HCT116 (cell line): ENCODE measurements around the gene RELB. TPM values are rescaled to one million over a fixed set of nuclear protein-coding genes. Genes with fewer than 3 reads are reported as not detected.
A peak's percentile ranks its signal among the peaks of the same experiment; 100 is the strongest.

ENCODE experiments used
- ATAC-seq: fragments of 200-7000 bp; cut with Tn5 transposase; 2 replicates; pipeline ENCODE4 v1.9.1; 2020; ENCODE audit warnings: mild to moderate bottlenecking, moderate library complexity
- BruUV-seq: library from RNA; stranded (reverse); fragments of 400-500 nt; replicated peaks from 2 replicates; lab custom pipeline; 2021; lab: Mats Ljungman, UMichigan
- CTCF ChIA-PET: fragments of 300-600 bp; sonication (Branson Sonifier 250); formaldehyde crosslinking; loops from one replicate; lab custom pipeline; 2021; ENCODE audit warnings: antibody characterized with exemption; lab: Charles Lee
- POLR2A ChIA-PET: fragments of 300-600, 350-600 bp; sonication (Branson Sonifier 250); formaldehyde crosslinking; loops from one replicate; lab custom pipeline; 2021; ENCODE audit warnings: antibody characterized with exemption; lab: Charles Lee
- RAD21 ChIA-PET, 2 experiments: fragments of 300-600 bp; sonication (Branson Sonifier 250); formaldehyde crosslinking; loops; one replicate each; lab custom pipeline; 2023; ENCODE audit warnings: low total read pairs in 2 of 2; ENCODE audit not compliant: uncharacterized antibody in 2 of 2, unreplicated experiment in 2 of 2, low non-redundant PET in 1 of 2; lab: Charles Lee
- DNase-seq: peaks from one replicate; pipeline ENCODE4 v3.0.0-alpha.2; 2010; ENCODE audit warnings: low read depth, low spot score
- H2AFZ ChIP-seq: fragments of 200-600 bp; shearing (Covaris generic), sonication (generic); 2 replicates; pipeline ENCODE4 v1.6.1; 2017; ENCODE audit warnings: low read depth, mixed run types, mixed read lengths, antibody characterized with exemption, low read length; ENCODE audit not compliant: poor library complexity, severe bottlenecking
- H3K27ac ChIP-seq: 2 replicates; pipeline ENCODE4 v1.5.1; 2012; ENCODE audit warnings: low read depth, low read length
- H3K27me3 ChIP-seq: fragments of 200-600 bp; sonication (generic); 2 replicates; pipeline ENCODE4 v1.6.1; 2016; ENCODE audit warnings: mixed run types, low read length, mixed read lengths; ENCODE audit not compliant: insufficient read depth
- H3K36me3 ChIP-seq, 2 experiments: fragments of 200-500 bp in 1 of 2; fragments of 200-600 bp in 1 of 2; sonication (Bioruptor generic) in 1 of 2; sonication (generic) in 1 of 2; 2 replicates each; pipeline versions ENCODE4 v1.5.1 to v1.6.1; 2014 to 2016; ENCODE audit warnings: low read length in 2 of 2, inconsistent platforms in 1 of 2, mixed read lengths in 1 of 2, mixed run types in 1 of 2; ENCODE audit not compliant: insufficient read depth in 2 of 2, control insufficient read depth in 1 of 2
- H3K4me1 ChIP-seq, 2 experiments: fragments of 200-600 bp in 1 of 2; sonication (generic) in 1 of 2; 2 replicates each; pipeline versions ENCODE4 v1.5.1 to v1.6.1; 2012 to 2017; ENCODE audit warnings: low read length in 2 of 2, inconsistent platforms in 1 of 2, mild to moderate bottlenecking in 1 of 2, mixed read lengths in 1 of 2, mixed run types in 1 of 2, moderate library complexity in 1 of 2; ENCODE audit not compliant: insufficient read depth in 2 of 2, control insufficient read depth in 1 of 2
- H3K4me2 ChIP-seq: fragments of 200-600 bp; sonication (generic); 2 replicates; pipeline ENCODE4 v1.6.1; 2017; ENCODE audit warnings: mixed run types, low read length, mixed read lengths
- H3K4me3 ChIP-seq, 2 experiments: fragments of 200-600 bp in 1 of 2; sonication (generic) in 1 of 2; replicated peaks in 1 of 2; 2 replicates each; pipeline ENCODE4 v1.5.1; 2011 to 2016; ENCODE audit warnings: low read length in 2 of 2, control low read depth in 1 of 2, low read depth in 1 of 2, mild to moderate bottlenecking in 1 of 2, mixed read lengths in 1 of 2, mixed run types in 1 of 2
- H3K79me2 ChIP-seq: fragments of 200-600 bp; sonication (generic); 2 replicates; pipeline ENCODE4 v1.6.1; 2017; ENCODE audit warnings: mild to moderate bottlenecking, mixed run types, low read length, moderate library complexity, mixed read lengths; ENCODE audit not compliant: insufficient read depth
- H3K9ac ChIP-seq: fragments of 200-600 bp; sonication (generic); 2 replicates; pipeline ENCODE4 v1.6.1; 2016; ENCODE audit warnings: low read length, mixed read lengths
- H3K9me2 ChIP-seq: fragments of 200-600 bp; sonication (generic), shearing (Covaris generic); 2 replicates; pipeline ENCODE4 v1.6.1; 2017; ENCODE audit warnings: mixed run types, mild to moderate bottlenecking, moderate library complexity; ENCODE audit not compliant: insufficient read depth
- H3K9me3 ChIP-seq, 2 experiments: fragments of 200-500 bp in 1 of 2; fragments of 200-600 bp in 1 of 2; sonication (Bioruptor generic) in 1 of 2; sonication (generic) in 1 of 2; 2 replicates each; pipeline ENCODE4 v1.6.1; 2014 to 2017; ENCODE audit warnings: low read length in 2 of 2, mixed read lengths in 2 of 2, inconsistent platforms in 1 of 2, low read depth in 1 of 2, mild to moderate bottlenecking in 1 of 2, mixed run types in 1 of 2, moderate library complexity in 1 of 2; ENCODE audit not compliant: control insufficient read depth in 1 of 2, insufficient read depth in 1 of 2
- H4K20me1 ChIP-seq: fragments of 200-600 bp; sonication (generic), shearing (Covaris generic); 2 replicates; pipeline ENCODE4 v1.6.1; 2017; ENCODE audit warnings: mixed run types, mild to moderate bottlenecking, moderate library complexity; ENCODE audit not compliant: insufficient read depth
- CBX3 ChIP-seq: IDR thresholded peaks from 2 replicates; pipeline ENCODE4 v1.6.1; 2012; ENCODE audit warnings: low read depth
- EGR1 ChIP-seq: IDR thresholded peaks from 2 replicates; pipeline ENCODE4 v1.6.1; 2012; ENCODE audit warnings: low read depth
- FOSL1 ChIP-seq: IDR thresholded peaks from 2 replicates; pipeline ENCODE4 v1.6.1; 2012; ENCODE audit warnings: low read depth
- POLR2A ChIP-seq: IDR thresholded peaks from 2 replicates; pipeline ENCODE4 v1.7.0; 2011; ENCODE audit warnings: borderline replicate concordance; ENCODE audit not compliant: insufficient read depth, insufficient read length; ENCODE audit errors: extremely low read depth
- POLR2AphosphoS5 ChIP-seq: IDR thresholded peaks from 2 replicates; pipeline ENCODE4 v1.6.1; 2011; ENCODE audit warnings: mild to moderate bottlenecking, low read depth, low read length, moderate library complexity
- RAD21 ChIP-seq: IDR thresholded peaks from 2 replicates; pipeline ENCODE4 v1.6.1; 2012; ENCODE audit warnings: low read depth, mild to moderate bottlenecking
- SIN3A ChIP-seq: IDR thresholded peaks from 2 replicates; pipeline ENCODE4 v1.6.1; 2012; ENCODE audit warnings: low read depth
- SP1 ChIP-seq: IDR thresholded peaks from 2 replicates; pipeline ENCODE4 v1.6.1; 2012; ENCODE audit warnings: low read depth
- SRF ChIP-seq: IDR thresholded peaks from 2 replicates; pipeline ENCODE4 v1.6.1; 2012; ENCODE audit warnings: low read depth
- TCF7L2 ChIP-seq: IDR thresholded peaks from 2 replicates; pipeline ENCODE4 v1.7.0; 2011; ENCODE audit warnings: borderline replicate concordance, inconsistent platforms; ENCODE audit not compliant: insufficient read depth, insufficient read length; ENCODE audit errors: extremely low read depth
- YY1 ChIP-seq: IDR thresholded peaks from 2 replicates; pipeline ENCODE4 v1.6.1; 2011; ENCODE audit warnings: low read length, low read depth, moderate library complexity, mild to moderate bottlenecking; ENCODE audit not compliant: insufficient replicate concordance; ENCODE audit errors: extremely low read depth
- ZFX ChIP-seq: fragments of 450-650 bp; IDR thresholded peaks from 2 replicates; pipeline ENCODE4 v1.6.1; 2017
- ZNF274 ChIP-seq: fragments of 200-500 bp; sonication (Bioruptor generic); IDR thresholded peaks from 2 replicates; pipeline ENCODE4 v1.6.1; 2014; ENCODE audit warnings: mild to moderate bottlenecking, low read depth, low read length, inconsistent platforms
- intact Hi-C: fragments of 100-400 bp; cut with micrococcal nuclease; formaldehyde crosslinking; loops from 2 replicates; pipeline ENCODE4 v1.10.0; 2022
- total RNA-seq: library from RNA; stranded (reverse); gene quantifications from one replicate; pipeline ENCODE4 v1.2.1, GENCODE V29; 2021; ENCODE audit not compliant: unreplicated experiment
- TF ChIP-seq, protein P1 (sequence below), 3 experiments: fragments of 200-600 bp in 1 of 3; sonication (generic) in 1 of 3; IDR thresholded peaks in 2 of 3; conservative IDR thresholded peaks in 1 of 3; 2 replicates each; pipeline ENCODE4 v1.5.1; 2012 to 2017; ENCODE audit warnings: low read depth in 2 of 3, low read length in 2 of 3, antibody characterized with exemption in 1 of 3, borderline replicate concordance in 1 of 3, control low read depth in 1 of 3, mild to moderate bottlenecking in 1 of 3, mixed read lengths in 1 of 3, mixed run types in 1 of 3, moderate library complexity in 1 of 3; ENCODE audit not compliant: insufficient read depth in 1 of 3
- TF ChIP-seq, protein P2 (sequence below): IDR thresholded peaks from 2 replicates; pipeline ENCODE4 v1.6.1; 2012

The RELB gene
- total RNA-seq, 1 experiment from 2014 or later = 12.9 TPM

DNA sequence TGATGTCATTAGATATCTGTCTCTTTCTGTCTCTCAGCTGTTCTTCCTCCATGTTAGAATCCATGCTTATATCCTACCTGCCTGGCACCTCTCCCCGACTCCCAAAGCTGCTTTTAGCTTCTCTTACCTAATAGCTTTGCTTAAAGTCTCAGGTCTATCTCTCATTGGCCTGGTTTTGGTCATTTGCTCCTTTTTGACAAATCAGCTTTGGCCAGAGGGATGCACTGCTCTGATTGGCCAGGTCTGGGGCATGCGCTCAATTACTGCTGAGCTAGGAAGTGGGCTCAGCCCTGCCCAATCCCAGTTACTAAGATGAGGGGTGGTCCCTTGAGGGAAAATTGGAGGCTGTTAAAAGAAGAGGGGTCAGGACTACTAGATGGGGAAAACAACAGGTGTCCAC is 26.1 kb downstream of the RELB start:
- H3K9me3 ChIP-seq = no peaks in the 10 kb centered on the region
- H3K79me2 ChIP-seq = no peaks in the 10 kb centered on the region
- peak; percentile 75 for ATAC-seq
- H3K4me2 ChIP-seq = no peak overlapping the region
- H2AFZ ChIP-seq = no peak overlapping the region
- CTCF ChIA-PET = interaction anchor here (1.0 kb wide), 1 partner anchor 10 kb away, joined by 3 read pairs; no protein-coding TSS in a partner anchor
- no peaks in the 10 kb centered on the region for H3K9me2 ChIP-seq
- no peak for DNase-seq
- H3K4me1 ChIP-seq = no peaks in the 10 kb centered on the region
- intact Hi-C loops = no loop called here
- RAD21 ChIA-PET = no interaction called here
- BruUV-seq = no TSS peak
- no peak overlapping the region for H3K9ac ChIP-seq
- TF ChIP-seq ZNF274 (no peak), EGR1 (no peak), SP1 (no peak), TCF7L2 (no peak), POLR2A (no peak), SIN3A (no peak)
- no peaks in the 10 kb centered on the region for H3K36me3 ChIP-seq
- no peak overlapping the region for H3K4me3 ChIP-seq
- no peaks in the 10 kb centered on the region for H3K27me3 ChIP-seq
- POLR2A ChIA-PET = no interaction called here
- H3K27ac ChIP-seq = no peak overlapping the region
- H4K20me1 ChIP-seq = no peaks in the 10 kb centered on the region

DNA sequence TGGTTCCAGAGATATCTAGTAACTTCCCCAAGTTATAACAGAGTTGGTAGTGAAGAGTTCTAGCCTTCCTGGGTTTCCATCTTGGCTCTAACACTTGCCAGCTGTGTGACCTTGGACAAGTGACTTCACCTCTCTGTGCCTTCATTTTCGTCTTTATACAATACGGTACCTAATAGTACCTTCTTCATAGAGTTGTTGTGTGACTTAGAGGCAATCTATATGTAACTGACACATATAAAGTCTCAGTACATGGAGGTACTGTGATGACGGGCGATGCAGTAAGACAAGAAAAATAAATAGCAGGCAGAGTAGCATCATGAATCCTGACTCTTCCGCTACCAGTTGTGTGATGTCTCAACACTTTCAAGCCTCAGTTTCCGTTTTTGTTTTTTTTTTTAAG is 29.6 kb downstream of the RELB start:
- Histone ChIP-seq H3K4me2 (no peak overlapping the region), H3K4me3 (no peak overlapping the region), H2AFZ (no peak overlapping the region), H3K9ac (no peak overlapping the region), H3K9me2 (no peaks in the 10 kb centered on the region), H3K27ac (no peak overlapping the region), H3K36me3 (no peaks in the 10 kb centered on the region), H3K27me3 (no peaks in the 10 kb centered on the region), H3K79me2 (no peaks in the 10 kb centered on the region), H3K9me3 (no peaks in the 10 kb centered on the region), H4K20me1 (no peaks in the 10 kb centered on the region), H3K4me1 (no peaks in the 10 kb centered on the region)
- ChIA-PET CTCF (no interaction called here), RAD21 (no interaction called here), POLR2A (no interaction called here)
- ATAC-seq (no peak), DNase-seq (no peak)
- intact Hi-C loops = no loop called here
- BruUV-seq = no TSS peak
- TF ChIP-seq, protein P1, sequence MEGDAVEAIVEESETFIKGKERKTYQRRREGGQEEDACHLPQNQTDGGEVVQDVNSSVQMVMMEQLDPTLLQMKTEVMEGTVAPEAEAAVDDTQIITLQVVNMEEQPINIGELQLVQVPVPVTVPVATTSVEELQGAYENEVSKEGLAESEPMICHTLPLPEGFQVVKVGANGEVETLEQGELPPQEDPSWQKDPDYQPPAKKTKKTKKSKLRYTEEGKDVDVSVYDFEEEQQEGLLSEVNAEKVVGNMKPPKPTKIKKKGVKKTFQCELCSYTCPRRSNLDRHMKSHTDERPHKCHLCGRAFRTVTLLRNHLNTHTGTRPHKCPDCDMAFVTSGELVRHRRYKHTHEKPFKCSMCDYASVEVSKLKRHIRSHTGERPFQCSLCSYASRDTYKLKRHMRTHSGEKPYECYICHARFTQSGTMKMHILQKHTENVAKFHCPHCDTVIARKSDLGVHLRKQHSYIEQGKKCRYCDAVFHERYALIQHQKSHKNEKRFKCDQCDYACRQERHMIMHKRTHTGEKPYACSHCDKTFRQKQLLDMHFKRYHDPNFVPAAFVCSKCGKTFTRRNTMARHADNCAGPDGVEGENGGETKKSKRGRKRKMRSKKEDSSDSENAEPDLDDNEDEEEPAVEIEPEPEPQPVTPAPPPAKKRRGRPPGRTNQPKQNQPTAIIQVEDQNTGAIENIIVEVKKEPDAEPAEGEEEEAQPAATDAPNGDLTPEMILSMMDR (IDR thresholded peaks at IDR 0.05 in 2 of 3, conservative IDR thresholded peaks at IDR 0.05 in 1 of 3; ENCODE audit: borderline replicate concordance in 1 of 3, insufficient read depth in 1 of 3, low read depth in 2 of 3, low read length in 2 of 3) = no peak
- TF ChIP-seq, protein P2, sequence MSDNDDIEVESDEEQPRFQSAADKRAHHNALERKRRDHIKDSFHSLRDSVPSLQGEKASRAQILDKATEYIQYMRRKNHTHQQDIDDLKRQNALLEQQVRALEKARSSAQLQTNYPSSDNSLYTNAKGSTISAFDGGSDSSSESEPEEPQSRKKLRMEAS = no peak
- TF ChIP-seq FOSL1 (no peak), ZFX (no peak), RAD21 (no peak), YY1 (no peak), CBX3 (no peak), POLR2A (no peak), POLR2AphosphoS5 (no peak), SRF (no peak)
